ENCODE results near the gene CD48.
"Not testable (repeated sequence)": the region's sequence is repeated elsewhere in the genome, so short reads cannot be mapped to it uniquely, and the experiment has no call there.

CD48 gene

GRCh38 chr1:160713161-160713560, 1.5 kb upstream of the CD48 start:
- DNase-seq (ENCODE audit: low read depth): no peak

GRCh38 chr1:160712525-160713080, 981 bp upstream of the CD48 start:
- not testable (repeated sequence) for DNase-seq (ENCODE audit: low read depth)

- no peak for DNase-seq (ENCODE audit: low read depth)
Observed at GRCh38 chr1:160711276-160711601, 383 bp downstream of the CD48 start.

GRCh38 chr1:160710517-160711252, 937 bp downstream of the CD48 start:
- no peak for DNase-seq (ENCODE audit: low read depth)

- DNase-seq (ENCODE audit: low read depth): no peak
Observed at GRCh38 chr1:160709715-160710114, 1.9 kb downstream of the CD48 start.

GRCh38 chr1:160708801-160709200, 2.8 kb downstream of the CD48 start:
- DNase-seq (ENCODE audit: low read depth): no peak

- no peak for DNase-seq (ENCODE audit: low read depth)
Observed at GRCh38 chr1:160708118-160708517, 3.5 kb downstream of the CD48 start.

GRCh38 chr1:160707236-160708064, 4.2 kb downstream of the CD48 start:
- DNase-seq (ENCODE audit: low read depth): no peak

GRCh38 chr1:160706526-160707235, 4.9 kb downstream of the CD48 start:
- no peak for DNase-seq (ENCODE audit: low read depth)

- DNase-seq (ENCODE audit: low read depth): no peak
Observed at GRCh38 chr1:160705742-160706141, 5.9 kb downstream of the CD48 start.

- not testable (repeated sequence) for DNase-seq (ENCODE audit: low read depth)
Observed at GRCh38 chr1:160705212-160705621, 6.4 kb downstream of the CD48 start.

- DNase-seq (ENCODE audit: low read depth): no peak
Observed at GRCh38 chr1:160704250-160704649, 7.4 kb downstream of the CD48 start.

GRCh38 chr1:160702100-160702499, 9.5 kb downstream of the CD48 start:
- DNase-seq (ENCODE audit: low read depth): no peak

- DNase-seq (ENCODE audit: low read depth): not testable (repeated sequence)
Observed at GRCh38 chr1:160692390-160692789, 19.2 kb downstream of the CD48 start.

GRCh38 chr1:160685266-160685665, 26.4 kb downstream of the CD48 start:
- DNase-seq (ENCODE audit: low read depth): no peak

GRCh38 chr1:160682983-160683865, 28.4 kb downstream of the CD48 start:
- no peak for DNase-seq (ENCODE audit: low read depth)

GRCh38 chr1:160681891-160682140, 29.8 kb downstream of the CD48 start:
- DNase-seq (ENCODE audit: low read depth): no peak

GRCh38 chr1:160681066-160681890, 30.3 kb downstream of the CD48 start:
- DNase-seq (ENCODE audit: low read depth): peak; percentile 61

- no peak for DNase-seq (ENCODE audit: low read depth)
Observed at GRCh38 chr1:160680399-160680798, 31.2 kb downstream of the CD48 start.

- no peak for DNase-seq (ENCODE audit: low read depth)
Observed at GRCh38 chr1:160679893-160680292, 31.7 kb downstream of the CD48 start.

All from stimulated activated CD8-positive, alpha-beta memory T cell treated with anti-CD3 and anti-CD28 coated beads, Interleukin-15, amount 100 ng/mL, for 24 hours (primary cell).